ENCODE measurements around the gene GAL3ST2.

- TF ChIP-seq CTCF (IDR thresholded peaks at IDR 0.05): no peak
- no peak for TF ChIP-seq POLR2A (IDR thresholded peaks at IDR 0.05)
Measured at GRCh38 chr2:241768850-241769249, 7.8 kb upstream of the GAL3ST2 start.

All from uterus (tissue), 2 donors.